Epithelial cell of esophagus (primary cell): ENCODE results near the gene TRIM22.
"Not testable (repeated sequence)": the region's sequence is repeated elsewhere in the genome, so short reads cannot be mapped to it uniquely, and the experiment has no call there.

Source experiments
- DNase-seq: peaks from one replicate; pipeline ENCODE4 v3.0.0; 2010; ENCODE audit warnings: low read depth
- H3K4me3 ChIP-seq: 2 replicates; pipeline ENCODE4 v1.5.1; 2011; ENCODE audit warnings: mild to moderate bottlenecking, low read length, control low read depth
- TF ChIP-seq, protein P1 (sequence below): IDR thresholded peaks from 2 replicates; pipeline ENCODE4 v1.5.1; 2011; ENCODE audit warnings: low read depth, mild to moderate bottlenecking, low read length, control low read depth, inconsistent platforms; ENCODE audit not compliant: insufficient read depth; ENCODE audit errors: missing control alignments

The TRIM22 gene

DNA sequence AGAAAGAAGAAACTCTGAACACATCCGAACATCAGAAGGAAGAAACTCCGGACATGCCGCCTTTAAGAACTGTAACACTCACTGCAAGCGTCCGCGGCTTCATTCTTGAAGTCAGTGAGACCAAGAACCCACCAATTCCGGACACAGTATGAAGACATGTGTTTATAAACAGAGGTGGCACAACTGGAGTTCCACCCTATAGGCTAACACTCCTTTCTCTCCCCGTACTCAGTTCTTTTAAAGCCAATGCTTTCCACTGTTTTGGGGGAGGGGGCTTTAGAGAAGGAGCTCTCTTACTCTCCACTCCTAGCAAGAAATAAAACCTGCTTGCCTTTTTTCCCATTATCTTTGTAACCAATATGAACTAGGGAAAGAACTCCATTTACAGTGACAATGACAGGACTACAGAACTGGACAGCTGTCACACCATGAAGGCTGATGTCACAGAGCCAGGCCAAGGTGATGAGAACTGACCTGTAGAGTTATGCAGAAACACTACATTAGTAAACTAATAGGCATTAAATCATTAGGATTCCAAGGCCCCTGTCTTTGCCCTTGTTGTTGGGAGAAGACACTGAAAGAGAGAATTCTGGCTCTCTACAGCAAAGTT is 5.4 kb upstream of the TRIM22 start:
- TF ChIP-seq, protein P1, sequence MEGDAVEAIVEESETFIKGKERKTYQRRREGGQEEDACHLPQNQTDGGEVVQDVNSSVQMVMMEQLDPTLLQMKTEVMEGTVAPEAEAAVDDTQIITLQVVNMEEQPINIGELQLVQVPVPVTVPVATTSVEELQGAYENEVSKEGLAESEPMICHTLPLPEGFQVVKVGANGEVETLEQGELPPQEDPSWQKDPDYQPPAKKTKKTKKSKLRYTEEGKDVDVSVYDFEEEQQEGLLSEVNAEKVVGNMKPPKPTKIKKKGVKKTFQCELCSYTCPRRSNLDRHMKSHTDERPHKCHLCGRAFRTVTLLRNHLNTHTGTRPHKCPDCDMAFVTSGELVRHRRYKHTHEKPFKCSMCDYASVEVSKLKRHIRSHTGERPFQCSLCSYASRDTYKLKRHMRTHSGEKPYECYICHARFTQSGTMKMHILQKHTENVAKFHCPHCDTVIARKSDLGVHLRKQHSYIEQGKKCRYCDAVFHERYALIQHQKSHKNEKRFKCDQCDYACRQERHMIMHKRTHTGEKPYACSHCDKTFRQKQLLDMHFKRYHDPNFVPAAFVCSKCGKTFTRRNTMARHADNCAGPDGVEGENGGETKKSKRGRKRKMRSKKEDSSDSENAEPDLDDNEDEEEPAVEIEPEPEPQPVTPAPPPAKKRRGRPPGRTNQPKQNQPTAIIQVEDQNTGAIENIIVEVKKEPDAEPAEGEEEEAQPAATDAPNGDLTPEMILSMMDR = no peak
- peak overlapping the region; percentile 60 for H3K4me3 ChIP-seq
- peak; percentile 3 for DNase-seq

DNA sequence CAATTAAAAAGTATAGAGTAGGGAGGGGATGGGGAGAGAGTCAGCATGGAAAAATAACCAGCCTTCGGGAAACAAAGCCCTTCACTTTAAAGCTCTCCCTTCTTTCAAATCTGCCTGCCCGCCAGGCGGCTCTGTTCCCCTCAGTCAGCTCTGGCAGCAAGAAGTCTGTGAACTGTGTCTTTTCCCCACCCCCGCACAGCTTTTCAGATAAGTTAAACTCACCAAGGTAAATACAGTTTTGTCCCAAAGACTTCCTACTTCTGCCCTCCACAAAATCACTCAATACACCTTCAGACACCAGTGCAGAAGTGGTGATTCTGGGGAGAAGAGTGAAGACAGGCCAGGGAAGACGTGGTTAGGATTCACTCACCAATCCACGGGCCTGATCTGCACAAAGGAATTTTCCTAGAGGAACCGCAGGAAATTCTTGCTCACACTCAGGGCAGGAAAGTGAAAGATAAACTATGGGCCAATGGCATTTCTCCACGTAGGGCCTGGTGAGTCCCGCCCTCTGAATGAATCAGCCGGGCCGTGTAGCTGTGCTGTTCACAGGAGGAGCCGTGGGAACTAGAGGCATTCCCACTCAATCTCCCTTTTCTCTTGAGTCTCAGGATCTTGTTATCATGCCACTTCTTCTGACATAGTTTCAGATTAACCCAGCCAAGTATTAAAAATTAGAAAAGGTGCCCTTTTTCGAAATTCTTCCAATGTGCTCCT is 4.8 kb upstream of the TRIM22 start, which contains the start of gene TRIM5:
TRIM5 (minus strand) TSS at position 429 of the 717 bp plus-strand sequence. CDS start 4,897 bp downstream, outside the sequence.
- TF ChIP-seq, protein P1 = peak; percentile 72
- H3K4me3 ChIP-seq = peak within 1 kb of the TSS; percentile 60
- peak; percentile 98 for DNase-seq

DNA sequence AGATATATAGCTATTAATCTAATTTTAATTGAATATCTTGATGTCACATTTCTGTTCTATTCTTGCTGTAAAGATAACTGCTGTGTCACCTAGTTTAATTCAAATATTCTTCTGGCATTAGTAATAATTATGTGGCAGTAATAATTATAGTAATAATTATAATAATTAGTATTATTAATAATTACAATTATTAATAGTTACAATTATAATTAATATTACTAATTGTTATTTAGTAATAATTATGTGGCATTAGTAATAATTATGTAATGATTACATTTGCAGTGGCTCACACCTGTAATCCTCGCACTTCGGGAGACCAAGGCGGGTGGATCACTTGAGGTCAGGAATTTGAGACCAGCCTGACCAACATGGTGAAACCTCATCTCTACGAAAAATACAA is 3.2 kb upstream of the TRIM22 start:
- no peak for DNase-seq
- H3K4me3 ChIP-seq = no peak overlapping the region
- TF ChIP-seq, protein P1 = no peak

DNA sequence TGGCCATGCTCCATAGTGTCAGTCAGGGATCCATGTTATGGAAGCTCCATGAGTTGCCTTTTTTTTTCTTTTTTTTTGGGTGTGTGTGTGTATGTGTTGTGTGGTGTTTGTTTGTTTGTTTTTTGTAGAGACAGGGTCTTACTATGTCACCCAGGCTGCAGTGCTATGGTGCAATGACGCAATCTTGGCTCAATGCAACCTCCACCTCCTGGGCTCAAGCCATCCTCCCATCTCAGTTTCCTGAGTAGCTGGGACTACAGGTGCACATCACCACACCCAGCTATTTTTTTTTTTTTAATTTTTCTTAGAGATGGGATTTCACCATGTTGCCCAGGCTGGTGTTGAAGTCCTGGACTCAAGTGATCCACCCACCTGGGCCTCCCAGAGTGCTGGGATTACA is 1.1 kb upstream of the TRIM22 start:
- no peak for DNase-seq
- no peak overlapping the region for H3K4me3 ChIP-seq
- TF ChIP-seq, protein P1 = no peak

DNA sequence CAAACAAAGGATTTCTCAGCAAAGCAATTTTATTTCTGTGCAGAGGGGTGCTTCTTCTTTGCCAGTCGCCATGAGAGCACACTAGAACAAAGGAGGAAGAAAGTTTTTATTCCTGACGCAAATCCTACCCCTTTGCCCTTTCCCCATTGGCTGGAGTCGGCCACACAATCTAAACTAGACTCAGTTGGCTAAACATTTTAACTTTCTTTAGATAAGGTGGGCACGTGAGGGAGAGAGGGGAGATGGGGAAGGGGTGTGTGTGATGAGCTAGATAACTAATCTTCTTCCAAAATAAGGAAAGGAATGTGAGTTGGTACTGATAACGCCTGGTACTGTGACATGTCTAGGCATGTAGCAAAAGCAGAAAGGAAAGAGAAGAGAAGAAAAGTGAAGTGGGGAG is 626 bp downstream of the TRIM22 start:
- TF ChIP-seq, protein P1 = no peak
- DNase-seq = peak; percentile 19
- peak overlapping the region; percentile 53 for H3K4me3 ChIP-seq

DNA sequence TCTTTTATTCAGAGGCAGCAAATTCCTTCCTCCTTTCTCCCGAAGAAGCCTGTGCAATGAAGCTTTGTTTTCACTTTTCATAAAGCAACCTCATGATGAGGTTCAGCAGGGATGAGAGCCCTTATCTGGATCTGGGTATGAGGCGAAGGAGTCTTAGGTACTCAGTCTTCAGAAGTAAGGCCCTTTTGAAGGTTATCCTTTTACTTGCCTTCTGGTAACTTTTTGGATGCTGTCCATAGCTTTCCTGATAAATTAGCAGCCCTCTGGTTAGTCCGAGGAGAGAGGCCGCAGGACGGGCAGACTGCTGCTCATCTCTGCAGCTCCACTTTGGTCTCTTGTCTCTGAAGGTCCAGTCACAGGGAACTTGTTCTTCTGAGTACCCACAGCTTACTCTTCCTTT is 1.1 kb downstream of the TRIM22 start:
- DNase-seq = no peak
- TF ChIP-seq, protein P1 = no peak
- peak overlapping the region; percentile 53 for H3K4me3 ChIP-seq

DNA sequence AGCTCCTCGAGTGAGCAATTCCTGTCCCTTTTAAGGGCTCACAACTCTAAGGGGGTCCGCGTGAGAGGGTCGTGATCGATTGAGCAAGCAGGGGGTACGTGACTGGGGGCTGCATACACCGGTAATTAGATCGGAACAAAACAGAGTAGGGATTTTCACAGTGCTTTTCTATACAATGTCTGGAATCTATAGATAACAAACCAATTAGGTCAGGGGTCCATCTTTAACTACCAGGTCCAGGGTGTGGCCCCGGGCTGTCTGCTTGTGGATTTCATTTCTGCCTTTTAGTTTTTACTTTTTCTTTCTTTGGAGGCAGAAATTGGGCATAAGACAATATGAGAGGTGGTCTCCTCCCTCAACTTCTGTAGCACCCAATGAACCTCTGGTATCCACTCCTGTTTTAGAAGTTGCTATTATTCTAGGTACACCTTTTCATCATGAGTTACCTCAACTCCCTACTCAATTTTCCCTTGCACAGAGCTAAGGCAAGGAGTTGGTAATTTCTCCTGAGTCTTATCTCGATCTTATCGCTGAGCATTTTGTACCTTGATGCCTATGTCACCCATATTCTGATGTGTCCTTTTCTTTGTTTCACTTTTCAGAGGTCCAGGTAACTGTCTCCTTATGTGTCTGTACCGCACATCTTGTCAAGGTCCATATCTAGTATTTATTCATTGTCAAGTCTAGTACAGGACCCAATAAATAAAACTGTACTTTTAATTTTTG is 1.8 kb downstream of the TRIM22 start:
- H3K4me3 ChIP-seq = peak overlapping the region; percentile 53
- DNase-seq = not testable (repeated sequence)
